ENCODE results near the gene CELSR3. TPM values are rescaled to one million over a fixed set of nuclear protein-coding genes. Genes with fewer than 3 reads are reported as not detected.

Gene CELSR3
- total RNA-seq, 2 experiments from 2014 or later = 20.9 to 24.0 TPM

- H3K4me3 Mint-ChIP-seq = no peak overlapping the region
- peaks cover 12% of the 10 kb centered on the region for H3K4me1 Mint-ChIP-seq
- ATAC-seq (no peak), DNase-seq (no peak)
- peaks cover 9% of the 10 kb centered on the region for H3K36me3 Mint-ChIP-seq
- CTCF ChIA-PET = no interaction called here
- H3K27ac Mint-ChIP-seq = no peak overlapping the region
- H3K27me3 Mint-ChIP-seq = no peaks in the 10 kb centered on the region
- H3K9me3 Mint-ChIP-seq (ENCODE audit: low read depth) = no peaks in the 10 kb centered on the region
Observed at GRCh38 chr3:48650723-48651122, 12.0 kb downstream of the CELSR3 start.

- no peak overlapping the region for H3K4me3 Mint-ChIP-seq
- no peak for ATAC-seq
Observed at GRCh38 chr3:48648188-48648850, 14.4 kb downstream of the CELSR3 start.

GRCh38 chr3:48647714-48648113 lies 15.0 kb downstream of the CELSR3 start:
- H3K36me3 Mint-ChIP-seq = peaks cover 7% of the 10 kb centered on the region
- ATAC-seq (no peak), DNase-seq (no peak)
- CTCF ChIA-PET = no interaction called here
- H3K27me3 Mint-ChIP-seq = no peaks in the 10 kb centered on the region
- no peak overlapping the region for H3K27ac Mint-ChIP-seq
- H3K4me1 Mint-ChIP-seq = no peaks in the 10 kb centered on the region
- H3K4me3 Mint-ChIP-seq = no peak overlapping the region
- H3K9me3 Mint-ChIP-seq (ENCODE audit: low read depth) = no peaks in the 10 kb centered on the region

More at GRCh38 chr3:48648188-48648850, 14.4 kb downstream of the CELSR3 start:
- H3K9me3 Mint-ChIP-seq (ENCODE audit: low read depth) = no peaks in the 10 kb centered on the region
- no peak for DNase-seq
- CTCF ChIA-PET = no interaction called here
- no peaks in the 10 kb centered on the region for H3K4me1 Mint-ChIP-seq
- no peak overlapping the region for H3K27ac Mint-ChIP-seq
- peaks cover 10% of the 10 kb centered on the region for H3K36me3 Mint-ChIP-seq
- no peaks in the 10 kb centered on the region for H3K27me3 Mint-ChIP-seq

GRCh38 chr3:48644898-48645760 lies 17.6 kb downstream of the CELSR3 start:
- H3K27ac Mint-ChIP-seq = no peak overlapping the region
- H3K4me1 Mint-ChIP-seq = no peaks in the 10 kb centered on the region
- CTCF ChIA-PET = no interaction called here
- no peaks in the 10 kb centered on the region for H3K27me3 Mint-ChIP-seq
- no peak overlapping the region for H3K4me3 Mint-ChIP-seq
- H3K9me3 Mint-ChIP-seq (ENCODE audit: low read depth) = no peaks in the 10 kb centered on the region
- DNase-seq (no peak), ATAC-seq (no peak)
- peaks cover 7% of the 10 kb centered on the region for H3K36me3 Mint-ChIP-seq

- Mint-ChIP-seq H3K9me3 (ENCODE audit: low read depth) (no peaks in the 10 kb centered on the region), H3K4me1 (no peaks in the 10 kb centered on the region), H3K36me3 (peaks cover 7% of the 10 kb centered on the region), H3K27ac (no peak overlapping the region), H3K27me3 (no peaks in the 10 kb centered on the region), H3K4me3 (no peak overlapping the region)
- DNase-seq (no peak), ATAC-seq (no peak)
- CTCF ChIA-PET = no interaction called here
Observed at GRCh38 chr3:48642605-48643004, 20.1 kb downstream of the CELSR3 start.

GRCh38 chr3:48641396-48641795 lies 21.3 kb downstream of the CELSR3 start:
- Mint-ChIP-seq H3K9me3 (ENCODE audit: low read depth) (no peaks in the 10 kb centered on the region), H3K36me3 (peaks cover 7% of the 10 kb centered on the region), H3K27ac (no peak overlapping the region), H3K4me3 (no peak overlapping the region), H3K4me1 (no peaks in the 10 kb centered on the region), H3K27me3 (no peaks in the 10 kb centered on the region)
- DNase-seq (no peak), ATAC-seq (no peak)
- CTCF ChIA-PET = no interaction called here

- Mint-ChIP-seq H3K27me3 (no peaks in the 10 kb centered on the region), H3K27ac (no peak overlapping the region), H3K36me3 (peaks cover 7% of the 10 kb centered on the region), H3K4me1 (peaks cover 6% of the 10 kb centered on the region), H3K4me3 (no peak overlapping the region), H3K9me3 (ENCODE audit: low read depth) (no peaks in the 10 kb centered on the region)
- DNase-seq (no peak), ATAC-seq (no peak)
- CTCF ChIA-PET = no interaction called here
Observed at GRCh38 chr3:48639944-48640606, 22.6 kb downstream of the CELSR3 start.

GRCh38 chr3:48637305-48637704 lies 25.4 kb downstream of the CELSR3 start:
- peaks cover 2% of the 10 kb centered on the region for H3K36me3 Mint-ChIP-seq
- no peaks in the 10 kb centered on the region for H3K9me3 Mint-ChIP-seq (ENCODE audit: low read depth)
- H3K4me3 Mint-ChIP-seq = no peak overlapping the region
- no peak for DNase-seq
- H3K27me3 Mint-ChIP-seq = no peaks in the 10 kb centered on the region
- no peak for ATAC-seq
- peak overlapping the region; percentile 45 for H3K27ac Mint-ChIP-seq
- CTCF ChIA-PET = interaction anchor here (4.3 kb wide), 1 partner anchor 79 kb away, joined by 40 read pairs; the partner anchor contains the start of gene PFKFB4
- peaks cover 18% of the 10 kb centered on the region for H3K4me1 Mint-ChIP-seq

GRCh38 chr3:48636149-48636655 lies 26.5 kb downstream of the CELSR3 start:
- H3K27ac Mint-ChIP-seq = peak overlapping the region; percentile 88
- H3K36me3 Mint-ChIP-seq = peaks cover 5% of the 10 kb centered on the region
- H3K27me3 Mint-ChIP-seq = no peaks in the 10 kb centered on the region
- CTCF ChIA-PET = interaction anchor here (0.8 to 4.3 kb wide), 18 partner anchors 9 to 1033 kb away, joined by 3 to 40 read pairs (median 6); partner anchors contain the start of genes CELSR3, NCKIPSD, PFKFB4 and UQCRC1
- no peak for DNase-seq
- peaks cover 20% of the 10 kb centered on the region for H3K4me1 Mint-ChIP-seq
- peak overlapping the region; percentile 85 for H3K4me3 Mint-ChIP-seq
- ATAC-seq = no peak
- no peaks in the 10 kb centered on the region for H3K9me3 Mint-ChIP-seq (ENCODE audit: low read depth)

- Mint-ChIP-seq H3K4me3 (peak within 1 kb of the TSS; percentile 85), H3K4me1 (peaks cover 20% of the 10 kb centered on the region), H3K9me3 (ENCODE audit: low read depth) (no peaks in the 10 kb centered on the region), H3K36me3 (peaks cover 5% of the 10 kb centered on the region), H3K27me3 (no peaks in the 10 kb centered on the region), H3K27ac (peak within 1 kb of the TSS; percentile 88)
- DNase-seq (peak; percentile 96), ATAC-seq (peak; percentile 96)
- CTCF ChIA-PET = interaction anchor here (0.7 to 4.3 kb wide), 23 partner anchors 8 to 1034 kb away, joined by 3 to 40 read pairs (median 4); partner anchors contain the start of genes CELSR3, NCKIPSD, PFKFB4 and UQCRC1
Observed at GRCh38 chr3:48635222-48636021, 27.3 kb downstream of the CELSR3 start, which contains the start of gene SLC26A6. SLC26A6 (minus strand) TSS chr3:48635461; CDS start chr3:48635393, 68 bp downstream.

GRCh38 chr3:48634661-48635221 lies 27.9 kb downstream of the CELSR3 start:
- ATAC-seq (peak; percentile 29), DNase-seq (peak; percentile 72)
- H3K27ac Mint-ChIP-seq = no peak overlapping the region
- H3K9me3 Mint-ChIP-seq (ENCODE audit: low read depth) = no peaks in the 10 kb centered on the region
- peaks cover 20% of the 10 kb centered on the region for H3K4me1 Mint-ChIP-seq
- peak overlapping the region; percentile 85 for H3K4me3 Mint-ChIP-seq
- H3K36me3 Mint-ChIP-seq = peaks cover 9% of the 10 kb centered on the region
- CTCF ChIA-PET = interaction anchor here (0.7 to 4.3 kb wide), 18 partner anchors 11 to 234 kb away, joined by 3 to 40 read pairs (median 6); partner anchors contain the start of genes CELSR3, NCKIPSD, PFKFB4 and TMEM89
- H3K27me3 Mint-ChIP-seq = no peaks in the 10 kb centered on the region

GRCh38 chr3:48633743-48634142 lies 28.9 kb downstream of the CELSR3 start:
- no peak overlapping the region for H3K27ac Mint-ChIP-seq
- ATAC-seq (no peak), DNase-seq (no peak)
- CTCF ChIA-PET = interaction anchor here (0.7 to 4.3 kb wide), 11 partner anchors 10 to 233 kb away, joined by 3 to 40 read pairs (median 11); partner anchors contain the start of genes CELSR3, PFKFB4, TMEM89 and UQCRC1
- H3K36me3 Mint-ChIP-seq = peaks cover 7% of the 10 kb centered on the region
- no peaks in the 10 kb centered on the region for H3K9me3 Mint-ChIP-seq (ENCODE audit: low read depth)
- peaks cover 20% of the 10 kb centered on the region for H3K4me1 Mint-ChIP-seq
- no peaks in the 10 kb centered on the region for H3K27me3 Mint-ChIP-seq
- no peak overlapping the region for H3K4me3 Mint-ChIP-seq

Measured in activated CD8-positive, alpha-beta memory T cell treated with anti-CD3 and anti-CD28 coated beads, Interleukin-2, amount 10 ng/mL, durations not matched to agents 7 days and 5 days (primary cell).